ENCODE measurements around the gene LTBP4. TPM values are rescaled to one million over a fixed set of nuclear protein-coding genes. Genes with fewer than 3 reads are reported as not detected.

Gene LTBP4
- total RNA-seq, 2 donors from 2014 or later: 178 to 245 TPM

GRCh38 chr19:40600570-40601133, 517 bp upstream of the LTBP4 start:
- no peak for DNase-seq (ENCODE audit: low spot score in 2 of 2)
- no peak overlapping the region for H3K27ac Mint-ChIP-seq
- no peaks in the 10 kb centered on the region for H3K9me3 Mint-ChIP-seq
- ATAC-seq: no peak
- H3K36me3 Mint-ChIP-seq: no peaks in the 10 kb centered on the region

GRCh38 chr19:40603071-40603388, 1.9 kb downstream of the LTBP4 start:
- no peaks in the 10 kb centered on the region for H3K9me3 Mint-ChIP-seq
- H3K27ac Mint-ChIP-seq: no peak overlapping the region
- H3K36me3 Mint-ChIP-seq: no peaks in the 10 kb centered on the region
- DNase-seq (ENCODE audit: low spot score in 2 of 2) (no peak), ATAC-seq (no peak)

GRCh38 chr19:40603389-40604170, 2.4 kb downstream of the LTBP4 start:
- Mint-ChIP-seq H3K36me3 (no peaks in the 10 kb centered on the region), H3K27ac (peak overlapping the region; percentile 55 to 94)
- peak; percentile 62 to 78 for ATAC-seq

GRCh38 chr19:40604171-40604646, 3.0 kb downstream of the LTBP4 start:
- no peaks in the 10 kb centered on the region for H3K9me3 Mint-ChIP-seq
- DNase-seq (ENCODE audit: low spot score in 2 of 2): no peak
- peak overlapping the region; percentile 55 to 94 for H3K27ac Mint-ChIP-seq
- H3K36me3 Mint-ChIP-seq: no peaks in the 10 kb centered on the region
- ATAC-seq: no peak

More at GRCh38 chr19:40603389-40604170, 2.4 kb downstream of the LTBP4 start:
- peak; percentile 89 to 99 for DNase-seq (ENCODE audit: low spot score in 2 of 2)
- H3K9me3 Mint-ChIP-seq: no peaks in the 10 kb centered on the region

- ATAC-seq (no peak), DNase-seq (ENCODE audit: low spot score in 2 of 2) (no peak)
- Mint-ChIP-seq H3K9me3 (no peaks in the 10 kb centered on the region), H3K36me3 (no peaks in the 10 kb centered on the region), H3K27ac (peak overlapping the region; percentile 29 to 66)
Measured at GRCh38 chr19:40604647-40605215, 3.6 kb downstream of the LTBP4 start.

GRCh38 chr19:40605216-40605971, 4.2 kb downstream of the LTBP4 start:
- Mint-ChIP-seq H3K9me3 (no peaks in the 10 kb centered on the region), H3K36me3 (no peaks in the 10 kb centered on the region), H3K27ac (peak overlapping the region; percentile 40 to 66)
- peak; percentile 74 to 89 for DNase-seq (ENCODE audit: low spot score in 2 of 2)
- peak; percentile 54 to 58 for ATAC-seq

- Mint-ChIP-seq H3K27ac (no peak overlapping the region), H3K9me3 (no peaks in the 10 kb centered on the region), H3K36me3 (no peaks in the 10 kb centered on the region)
- no peak for ATAC-seq
- no peak for DNase-seq (ENCODE audit: low spot score in 2 of 2)
Measured at GRCh38 chr19:40607311-40608239, 6.4 kb downstream of the LTBP4 start.

GRCh38 chr19:40608240-40608621, 7.1 kb downstream of the LTBP4 start:
- no peaks in the 10 kb centered on the region for H3K9me3 Mint-ChIP-seq
- H3K36me3 Mint-ChIP-seq: peaks cover 0 to 4% of the 10 kb centered on the region in 2 donors
- DNase-seq (ENCODE audit: low spot score in 2 of 2) (no peak), ATAC-seq (no peak)
- H3K27ac Mint-ChIP-seq: no peak overlapping the region

GRCh38 chr19:40608957-40609356, 7.8 kb downstream of the LTBP4 start:
- H3K9me3 Mint-ChIP-seq: no peaks in the 10 kb centered on the region
- H3K36me3 Mint-ChIP-seq: peaks cover 0 to 6% of the 10 kb centered on the region in 2 donors
- ATAC-seq (no peak), DNase-seq (ENCODE audit: low spot score in 2 of 2) (no peak)
- peak overlapping the region; percentile 89 to 94 for H3K27ac Mint-ChIP-seq

- Mint-ChIP-seq H3K9me3 (no peaks in the 10 kb centered on the region), H3K27ac (peak overlapping the region; percentile 89 to 94), H3K36me3 (peaks cover 6 to 12% of the 10 kb centered on the region in 2 donors)
- DNase-seq (ENCODE audit: low spot score in 2 of 2) (peak; percentile 91 to 95), ATAC-seq (peak; percentile 59 to 62)
Measured at GRCh38 chr19:40609561-40610395, 8.6 kb downstream of the LTBP4 start.

GRCh38 chr19:40610396-40611064, 9.4 kb downstream of the LTBP4 start:
- Mint-ChIP-seq H3K9me3 (no peaks in the 10 kb centered on the region), H3K36me3 (peaks cover 13 to 20% of the 10 kb centered on the region in 2 donors), H3K27ac (peak overlapping the region; percentile 89 to 94)
- DNase-seq (ENCODE audit: low spot score in 2 of 2) (no peak), ATAC-seq (peak; percentile 4 to 21)

GRCh38 chr19:40611096-40611495, 9.9 kb downstream of the LTBP4 start:
- DNase-seq (ENCODE audit: low spot score in 2 of 2) (no peak), ATAC-seq (no peak)
- H3K9me3 Mint-ChIP-seq: no peaks in the 10 kb centered on the region
- peaks cover 16 to 25% of the 10 kb centered on the region in 2 donors for H3K36me3 Mint-ChIP-seq
- H3K27ac Mint-ChIP-seq: peak overlapping the region; percentile 85 to 89

GRCh38 chr19:40611900-40612698, 10.9 kb downstream of the LTBP4 start:
- no peak for ATAC-seq
- H3K9me3 Mint-ChIP-seq: no peaks in the 10 kb centered on the region
- peak overlapping the region in 1 of 2 donors; percentile 94 for H3K27ac Mint-ChIP-seq
- H3K36me3 Mint-ChIP-seq: peaks cover 16 to 25% of the 10 kb centered on the region in 2 donors
- no peak for DNase-seq (ENCODE audit: low spot score in 2 of 2)

Measured in activated naive CD4-positive, alpha-beta T cell treated with anti-CD3 and anti-CD28 coated beads, Interleukin-2, amount 50 U/mL, for 72 hours (primary cell).